CD8-positive, alpha-beta memory T cell (primary cell): ENCODE results near the gene GNB5. TPM values are rescaled to one million over a fixed set of nuclear protein-coding genes. Genes with fewer than 3 reads are reported as not detected.

Experiments used
- CTCF ChIA-PET: fragments of 350-600 bp; sonication (Branson Sonifier 250); formaldehyde crosslinking; loops from one replicate; lab custom pipeline; 2021; ENCODE audit warnings: antibody characterized with exemption; lab: Charles Lee
- POLR2A ChIA-PET: fragments of 350-600 bp; sonication (Branson Sonifier 250); formaldehyde crosslinking; loops from one replicate; lab custom pipeline; 2021; ENCODE audit warnings: antibody characterized with exemption; lab: Charles Lee
- DNase-seq, 5 donors: peaks; one replicate each; pipeline versions ENCODE4 v3.0.0 to v3.0.0-alpha.2; 2020 to 2022; ENCODE audit warnings: mixed read lengths in 1 of 5
- H3K27ac ChIP-seq: one replicate; pipeline ENCODE4 v1.7.0; 2013; ENCODE audit warnings: low read depth, mild to moderate bottlenecking, low read length, moderate library complexity
- H3K27me3 ChIP-seq: 2 replicates; pipeline ENCODE4 v1.7.0; 2013; ENCODE audit warnings: low read length, mild to moderate bottlenecking; ENCODE audit not compliant: insufficient read depth, poor library complexity, severe bottlenecking
- H3K36me3 ChIP-seq: 2 replicates; pipeline ENCODE4 v1.7.0; 2013; ENCODE audit warnings: mild to moderate bottlenecking, low read length, moderate library complexity; ENCODE audit not compliant: insufficient read depth
- H3K4me1 ChIP-seq: 2 replicates; pipeline ENCODE4 v1.7.0; 2013; ENCODE audit warnings: mild to moderate bottlenecking, low read length, moderate library complexity; ENCODE audit not compliant: insufficient read depth
- H3K4me3 ChIP-seq: 2 replicates; pipeline ENCODE4 v1.7.0; 2013; ENCODE audit warnings: mild to moderate bottlenecking, low read length
- H3K9me3 ChIP-seq: 2 replicates; pipeline ENCODE4 v1.7.0; 2013; ENCODE audit warnings: mild to moderate bottlenecking, low read length
- H3K27ac Mint-ChIP-seq, 8 donors: one replicate each; pipeline ENCODE4 v1.8.0; 2020 to 2021; ENCODE audit warnings: mixed read lengths in 8 of 8, mild to moderate bottlenecking in 6 of 8, inconsistent platforms in 3 of 8, moderate library complexity in 3 of 8
- H3K27me3 Mint-ChIP-seq, 2 donors: one replicate each; pipeline ENCODE4 v1.8.0; 2020 to 2021; ENCODE audit warnings: mixed read lengths in 2 of 2, mild to moderate bottlenecking in 1 of 2, moderate library complexity in 1 of 2
- H3K36me3 Mint-ChIP-seq, 3 donors: one replicate each; pipeline ENCODE4 v1.8.0; 2020 to 2021; ENCODE audit warnings: mixed read lengths in 3 of 3, inconsistent platforms in 1 of 3, mild to moderate bottlenecking in 1 of 3
- H3K4me1 Mint-ChIP-seq, 3 donors: one replicate each; pipeline ENCODE4 v1.8.0; 2020 to 2021; ENCODE audit warnings: mixed read lengths in 3 of 3, inconsistent platforms in 1 of 3, mild to moderate bottlenecking in 1 of 3
- H3K4me3 Mint-ChIP-seq, 7 donors: one replicate each; pipeline ENCODE4 v1.8.0; 2020 to 2021; ENCODE audit warnings: mixed read lengths in 7 of 7, mild to moderate bottlenecking in 6 of 7, moderate library complexity in 4 of 7, inconsistent platforms in 2 of 7
- H3K9me3 Mint-ChIP-seq, 5 donors: one replicate each; pipeline ENCODE4 v1.8.0; 2020 to 2022; ENCODE audit warnings: mixed read lengths in 5 of 5, mild to moderate bottlenecking in 3 of 5, moderate library complexity in 2 of 5, inconsistent platforms in 1 of 5
- polyA plus RNA-seq: library from polyadenylated mRNA; unstranded; fragments of 300-500 nt; fragmentation: Illumina TruSeq; gene quantifications from one replicate; pipeline ENCODE4 v1.2.3, GENCODE V29; 2021
- total RNA-seq, 2 experiments: library from RNA; stranded (reverse); gene quantifications; one replicate each; pipeline ENCODE4 v1.2.3, GENCODE V29; 2021

Gene GNB5
- total and polyA plus RNA-seq, 3 experiments from 2014 or later = 19.2 to 46.0 (median 21.7) TPM

- ChIA-PET CTCF (interaction anchor here (1.1 kb wide), 1 partner anchor 37 kb away, joined by 3 read pairs; no protein-coding TSS in a partner anchor), POLR2A (no interaction called here)
- Histone ChIP-seq H3K4me1 (peaks cover 4% of the 10 kb centered on the region), H3K9me3 (no peaks in the 10 kb centered on the region), H3K27me3 (peaks cover 8% of the 10 kb centered on the region), H3K4me3 (no peak overlapping the region), H3K36me3 (no peaks in the 10 kb centered on the region), H3K27ac (no peak overlapping the region)
- Mint-ChIP-seq H3K9me3 (no peaks in the 10 kb centered on the region), H3K36me3 (peaks cover 0 to 2% (median 0%) of the 10 kb centered on the region in 3 donors), H3K27me3 (peaks cover 3 to 5% of the 10 kb centered on the region in 2 donors), H3K4me1 (peaks cover 11 to 24% (median 16%) of the 10 kb centered on the region in 3 donors), H3K27ac (no peak overlapping the region), H3K4me3 (no peak overlapping the region)
- DNase-seq = no peak
Observed at GRCh38 chr15:52115598-52116427, 75.4 kb downstream of the GNB5 start.

- no peak for DNase-seq
- H3K27me3 Mint-ChIP-seq = peaks cover 9 to 13% of the 10 kb centered on the region in 2 donors
- H3K4me1 Mint-ChIP-seq = peaks cover 11 to 24% (median 16%) of the 10 kb centered on the region in 3 donors
- no peak overlapping the region for H3K4me3 Mint-ChIP-seq
- H3K27ac ChIP-seq = no peak overlapping the region
- H3K9me3 Mint-ChIP-seq = no peaks in the 10 kb centered on the region
- no peaks in the 10 kb centered on the region for H3K9me3 ChIP-seq
- ChIA-PET POLR2A (interaction anchor here (0.6 kb wide), 1 partner anchor 9 kb away, joined by 8 read pairs; no protein-coding TSS in a partner anchor), CTCF (interaction anchor here (0.9 to 1.1 kb wide), 2 partner anchors 35 to 94 kb away, joined by 3 to 4 read pairs; no protein-coding TSS in a partner anchor)
- peaks cover 0 to 6% (median 0%) of the 10 kb centered on the region in 3 donors for H3K36me3 Mint-ChIP-seq
- peaks cover 14% of the 10 kb centered on the region for H3K27me3 ChIP-seq
- peaks cover 4% of the 10 kb centered on the region for H3K4me1 ChIP-seq
- H3K27ac Mint-ChIP-seq = peak overlapping the region in 1 of 8 donors; percentile 7
- H3K36me3 ChIP-seq = no peaks in the 10 kb centered on the region
- no peak overlapping the region for H3K4me3 ChIP-seq
Observed at GRCh38 chr15:52114261-52115055, 76.7 kb downstream of the GNB5 start.

- Histone ChIP-seq H3K4me1 (peaks cover 4% of the 10 kb centered on the region), H3K27ac (no peak overlapping the region), H3K27me3 (peaks cover 16% of the 10 kb centered on the region), H3K4me3 (no peak overlapping the region), H3K36me3 (no peaks in the 10 kb centered on the region), H3K9me3 (no peaks in the 10 kb centered on the region)
- no peak for DNase-seq
- ChIA-PET POLR2A (interaction anchor here (0.6 kb wide), 2 partner anchors 10 to 253 kb away, joined by 8 to 9 read pairs; no protein-coding TSS in a partner anchor), CTCF (interaction anchor here (0.9 kb wide), 1 partner anchor 94 kb away, joined by 4 read pairs; no protein-coding TSS in a partner anchor)
- H3K4me3 Mint-ChIP-seq = peak overlapping the region in 1 of 7 donors; percentile 60
- peaks cover 0 to 6% (median 0%) of the 10 kb centered on the region in 3 donors for H3K36me3 Mint-ChIP-seq
- peaks cover 11 to 24% (median 16%) of the 10 kb centered on the region in 3 donors for H3K4me1 Mint-ChIP-seq
- no peaks in the 10 kb centered on the region for H3K9me3 Mint-ChIP-seq
- H3K27me3 Mint-ChIP-seq = peaks cover 9 to 20% of the 10 kb centered on the region in 2 donors
- H3K27ac Mint-ChIP-seq = peak overlapping the region in 1 of 8 donors; percentile 19
Observed at GRCh38 chr15:52113708-52114107, 77.5 kb downstream of the GNB5 start.

GRCh38 chr15:52113235-52113634, 78.0 kb downstream of the GNB5 start:
- H3K27me3 Mint-ChIP-seq = peaks cover 10 to 23% of the 10 kb centered on the region in 2 donors
- DNase-seq = no peak
- no peaks in the 10 kb centered on the region for H3K9me3 Mint-ChIP-seq
- H3K4me1 Mint-ChIP-seq = peaks cover 11 to 24% (median 16%) of the 10 kb centered on the region in 3 donors
- Histone ChIP-seq H3K9me3 (no peaks in the 10 kb centered on the region), H3K4me1 (peaks cover 4% of the 10 kb centered on the region), H3K27ac (no peak overlapping the region), H3K4me3 (no peak overlapping the region), H3K27me3 (peaks cover 18% of the 10 kb centered on the region), H3K36me3 (no peaks in the 10 kb centered on the region)
- peak overlapping the region in 5 of 7 donors; percentile 3 to 60 (median 47) for H3K4me3 Mint-ChIP-seq
- peak overlapping the region in 2 of 8 donors; percentile 11 to 64 for H3K27ac Mint-ChIP-seq
- POLR2A ChIA-PET = interaction anchor here (0.6 kb wide), 1 partner anchor 252 kb away, joined by 9 read pairs; no protein-coding TSS in a partner anchor
- CTCF ChIA-PET = interaction anchor here (1.3 kb wide), 1 partner anchor 114 kb away, joined by 3 read pairs; no protein-coding TSS in a partner anchor
- peaks cover 0 to 6% (median 0%) of the 10 kb centered on the region in 3 donors for H3K36me3 Mint-ChIP-seq

- no peaks in the 10 kb centered on the region for H3K9me3 ChIP-seq
- Mint-ChIP-seq H3K4me3 (peak overlapping the region in 6 of 7 donors; percentile 59 to 76 (median 67)), H3K27me3 (peaks cover 16 to 27% of the 10 kb centered on the region in 2 donors), H3K27ac (peak overlapping the region in 1 of 8 donors; percentile 38), H3K36me3 (peaks cover 0 to 6% (median 0%) of the 10 kb centered on the region in 3 donors), H3K9me3 (no peaks in the 10 kb centered on the region), H3K4me1 (peaks cover 9 to 22% (median 16%) of the 10 kb centered on the region in 3 donors)
- ChIA-PET CTCF (interaction anchor here (0.9 to 1.3 kb wide), 3 partner anchors 27 to 115 kb away, joined by 3 read pairs; no protein-coding TSS in a partner anchor), POLR2A (no interaction called here)
- H3K36me3 ChIP-seq = no peaks in the 10 kb centered on the region
- H3K4me3 ChIP-seq = peak overlapping the region; percentile 39
- DNase-seq = peak; percentile 9 to 58 (median 28)
- peaks cover 4% of the 10 kb centered on the region for H3K4me1 ChIP-seq
- H3K27ac ChIP-seq = no peak overlapping the region
- H3K27me3 ChIP-seq = peaks cover 23% of the 10 kb centered on the region
Observed at GRCh38 chr15:52112203-52112750, 78.9 kb downstream of the GNB5 start.

- no peak for DNase-seq
- Histone ChIP-seq H3K27ac (no peak overlapping the region), H3K4me3 (peak overlapping the region; percentile 39), H3K4me1 (peaks cover 4% of the 10 kb centered on the region), H3K27me3 (peaks cover 23% of the 10 kb centered on the region), H3K36me3 (no peaks in the 10 kb centered on the region), H3K9me3 (no peaks in the 10 kb centered on the region)
- Mint-ChIP-seq H3K4me1 (peaks cover 9 to 19% (median 16%) of the 10 kb centered on the region in 3 donors), H3K9me3 (no peaks in the 10 kb centered on the region), H3K27ac (peak overlapping the region in 1 of 8 donors; percentile 17), H3K36me3 (peaks cover 0 to 6% (median 0%) of the 10 kb centered on the region in 3 donors), H3K27me3 (peaks cover 16 to 29% of the 10 kb centered on the region in 2 donors), H3K4me3 (peak overlapping the region in 5 of 7 donors; percentile 17 to 76 (median 44))
- CTCF ChIA-PET = interaction anchor here (0.9 to 1.3 kb wide), 3 partner anchors 28 to 116 kb away, joined by 3 read pairs; no protein-coding TSS in a partner anchor
- POLR2A ChIA-PET = no interaction called here
Observed at GRCh38 chr15:52111517-52112202, 79.5 kb downstream of the GNB5 start.
